Keratinocyte (primary cell): ENCODE data around the gene PARD3. TPM values are rescaled to one million over a fixed set of nuclear protein-coding genes. Genes with fewer than 3 reads are reported as not detected.
"Not testable (repeated sequence)": the region's sequence is repeated elsewhere in the genome, so short reads cannot be mapped to it uniquely, and the experiment has no call there.

Experiments used
- DNase-seq: peaks from one replicate; pipeline ENCODE4 v3.0.0-alpha.2; 2011; ENCODE audit warnings: low read depth, missing footprints, low spot score
- FAIRE-seq: peaks from 2 replicates; lab custom pipeline; 2011; peaks lifted over from hg19 to GRCh38; lab: Jason Lieb, UNC
- H2AFZ ChIP-seq: 2 replicates; pipeline ENCODE4 v1.6.0; 2012; ENCODE audit warnings: low read length, control low read depth, inconsistent platforms; ENCODE audit not compliant: control insufficient read depth
- H3K27ac ChIP-seq: 2 replicates; pipeline ENCODE4 v1.5.1; 2011; ENCODE audit warnings: low read length; ENCODE audit not compliant: control insufficient read depth, insufficient read depth
- H3K27me3 ChIP-seq: 3 replicates; pipeline ENCODE4 v1.6.0; 2011; ENCODE audit warnings: low read length; ENCODE audit not compliant: control insufficient read depth, insufficient read depth; ENCODE audit errors: extremely low read depth
- H3K36me3 ChIP-seq, 2 experiments: 2 replicates in 1 of 2; 3 replicates in 1 of 2; pipeline ENCODE4 v1.5.1; 2011; ENCODE audit warnings: low read length in 2 of 2, mild to moderate bottlenecking in 1 of 2; ENCODE audit not compliant: control insufficient read depth in 2 of 2, insufficient read depth in 2 of 2; ENCODE audit errors: extremely low read depth in 1 of 2
- H3K4me1 ChIP-seq: 3 replicates; pipeline ENCODE4 v1.5.1; 2011; ENCODE audit warnings: low read length; ENCODE audit not compliant: control insufficient read depth, insufficient read depth; ENCODE audit errors: extremely low read depth
- H3K4me2 ChIP-seq: 3 replicates; pipeline ENCODE4 v1.6.0; 2011; ENCODE audit warnings: low read depth, low read length; ENCODE audit not compliant: control insufficient read depth, insufficient read depth; ENCODE audit errors: extremely low read depth
- H3K4me3 ChIP-seq, 3 experiments: fragments of 200-600 bp in 1 of 3; sonication (generic) in 1 of 3; 2 replicates in 2 of 3; 3 replicates in 1 of 3; pipeline ENCODE4 v1.5.1; 2011 to 2016; ENCODE audit warnings: low read length in 3 of 3, mild to moderate bottlenecking in 3 of 3, control low read depth in 2 of 3, inconsistent platforms in 1 of 3, low read depth in 1 of 3, mixed read lengths in 1 of 3, mixed run types in 1 of 3, moderate library complexity in 1 of 3; ENCODE audit not compliant: control insufficient read depth in 2 of 3, insufficient read depth in 2 of 3; ENCODE audit errors: extremely low read depth in 1 of 3
- H3K79me2 ChIP-seq: 2 replicates; pipeline ENCODE4 v1.6.0; 2012; ENCODE audit warnings: low read length; ENCODE audit not compliant: control insufficient read depth, insufficient read depth
- H3K9ac ChIP-seq: 3 replicates; pipeline ENCODE4 v1.6.0; 2011; ENCODE audit warnings: low read length; ENCODE audit not compliant: control insufficient read depth, insufficient read depth; ENCODE audit errors: extremely low read depth
- H3K9me1 ChIP-seq: 3 replicates; pipeline ENCODE4 v1.6.0; 2011; ENCODE audit warnings: low read length; ENCODE audit not compliant: control insufficient read depth, insufficient read depth; ENCODE audit errors: extremely low read depth
- H3K9me3 ChIP-seq: 2 replicates; pipeline ENCODE4 v1.5.1; 2012; ENCODE audit warnings: low read depth, low read length; ENCODE audit not compliant: control insufficient read depth
- H4K20me1 ChIP-seq: 3 replicates; pipeline ENCODE4 v1.6.0; 2011; ENCODE audit warnings: low read length; ENCODE audit not compliant: control insufficient read depth, insufficient read depth; ENCODE audit errors: extremely low read depth
- EZH2 ChIP-seq: IDR thresholded peaks from one replicate; pipeline ENCODE4 v1.6.1; 2012; ENCODE audit warnings: inconsistent platforms, mild to moderate bottlenecking, low read length, moderate library complexity
- dilution Hi-C: fragments of 300-500 bp; cut with MboI; formaldehyde crosslinking; loops from one replicate; pipeline ENCODE4 v1.7.0; 2020; ENCODE audit warnings: low sequenced_read_pairs; ENCODE audit not compliant: extremely low pct_ligation_motif_present
- polyA plus RNA-seq, 5 experiments: library from polyadenylated mRNA; depleted of rRNA in 3 of 5; stranded (reverse) in 3 of 5; stranded (forward) in 1 of 5; unstranded in 1 of 5; fragments of >200 nt; gene quantifications; 1 replicate in 1 of 5; 2 replicates in 3 of 5; 3 replicates in 1 of 5; pipeline versions ENCODE4 v1.2.1 to v1.2.3, GENCODE V29; 2011 to 2012; ENCODE audit warnings: missing spikeins in 2 of 5, low read depth in 1 of 5, low replicate concordance in 1 of 5
- TF ChIP-seq, protein P1 (sequence below), 3 experiments: IDR thresholded peaks in 1 of 3; conservative IDR thresholded peaks in 1 of 3; optimal IDR thresholded peaks in 1 of 3; 2 replicates in 2 of 3; 3 replicates in 1 of 3; pipeline versions ENCODE3 to v1.5.1; 2011; ENCODE audit warnings: low read length in 3 of 3, mild to moderate bottlenecking in 3 of 3, moderate library complexity in 2 of 3, control low read depth in 1 of 3, inconsistent platforms in 1 of 3; ENCODE audit not compliant: insufficient read depth in 2 of 3; ENCODE audit errors: extremely low read depth in 1 of 3

Gene PARD3
- polyA plus RNA-seq, 1 donor (not counting 4 experiments of a cell fraction or from before 2014, with no cell fraction given) = 46.4 TPM

DNA sequence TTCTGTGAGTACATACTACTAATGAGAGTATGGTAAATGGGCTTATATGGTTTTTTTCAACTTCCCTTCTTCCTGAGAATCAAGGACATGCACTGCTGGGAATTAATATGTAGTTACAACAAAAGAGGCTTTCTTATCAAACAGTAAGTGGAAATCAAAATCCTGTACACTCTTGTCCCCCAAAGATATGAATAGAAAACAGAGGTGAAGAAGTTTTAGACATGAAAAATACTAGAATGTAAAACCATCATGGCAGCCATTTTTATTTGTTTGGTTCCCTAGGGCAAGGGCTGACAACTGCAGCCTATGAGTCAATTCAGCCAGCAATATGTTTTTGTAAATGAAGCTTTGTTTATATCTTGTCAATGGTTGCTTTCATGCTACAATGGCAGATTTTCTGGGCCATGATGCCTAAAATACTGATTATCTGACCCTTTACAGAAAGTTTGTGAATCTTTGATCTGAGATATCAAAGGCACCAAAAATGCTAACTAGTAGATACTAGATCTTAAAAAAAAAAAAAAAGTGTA is 422.4 kb downstream of the PARD3 start:
- FAIRE-seq (no peak), DNase-seq (no peak)
- Histone ChIP-seq H3K4me1 (no peaks in the 10 kb centered on the region), H3K9ac (no peak overlapping the region), H2AFZ (no peak overlapping the region), H3K4me3 (no peak overlapping the region), H4K20me1 (no peaks in the 10 kb centered on the region), H3K36me3 (no peaks in the 10 kb centered on the region), H3K9me1 (no peaks in the 10 kb centered on the region), H3K27ac (no peak overlapping the region), H3K9me3 (no peaks in the 10 kb centered on the region), H3K79me2 (no peaks in the 10 kb centered on the region), H3K4me2 (no peak overlapping the region), H3K27me3 (no peaks in the 10 kb centered on the region)
- dilution Hi-C loops = no loop called here
- no peak for TF ChIP-seq EZH2

- H3K9ac ChIP-seq, H3K36me3 ChIP-seq, dilution Hi-C loops, FAIRE-seq, H3K4me1 ChIP-seq, H3K27me3 ChIP-seq, H4K20me1 ChIP-seq, H3K9me1 ChIP-seq, H2AFZ ChIP-seq, H3K79me2 ChIP-seq, H3K4me2 ChIP-seq, H3K9me3 ChIP-seq, H3K4me3 ChIP-seq, H3K27ac ChIP-seq, DNase-seq: not testable (repeated sequence)
These were observed 423.9 kb downstream of the PARD3 start for GRCh38 chr10:34391168-34391567.

- Histone ChIP-seq H3K9ac (no peak overlapping the region), H3K9me3 (no peaks in the 10 kb centered on the region), H3K4me2 (no peak overlapping the region), H3K4me3 (no peak overlapping the region), H3K4me1 (no peaks in the 10 kb centered on the region), H2AFZ (no peak overlapping the region), H3K36me3 (no peaks in the 10 kb centered on the region), H3K79me2 (no peaks in the 10 kb centered on the region), H3K27me3 (no peaks in the 10 kb centered on the region), H4K20me1 (no peaks in the 10 kb centered on the region), H3K27ac (no peak overlapping the region), H3K9me1 (no peaks in the 10 kb centered on the region)
- no peak for TF ChIP-seq EZH2
- TF ChIP-seq, protein P1, sequence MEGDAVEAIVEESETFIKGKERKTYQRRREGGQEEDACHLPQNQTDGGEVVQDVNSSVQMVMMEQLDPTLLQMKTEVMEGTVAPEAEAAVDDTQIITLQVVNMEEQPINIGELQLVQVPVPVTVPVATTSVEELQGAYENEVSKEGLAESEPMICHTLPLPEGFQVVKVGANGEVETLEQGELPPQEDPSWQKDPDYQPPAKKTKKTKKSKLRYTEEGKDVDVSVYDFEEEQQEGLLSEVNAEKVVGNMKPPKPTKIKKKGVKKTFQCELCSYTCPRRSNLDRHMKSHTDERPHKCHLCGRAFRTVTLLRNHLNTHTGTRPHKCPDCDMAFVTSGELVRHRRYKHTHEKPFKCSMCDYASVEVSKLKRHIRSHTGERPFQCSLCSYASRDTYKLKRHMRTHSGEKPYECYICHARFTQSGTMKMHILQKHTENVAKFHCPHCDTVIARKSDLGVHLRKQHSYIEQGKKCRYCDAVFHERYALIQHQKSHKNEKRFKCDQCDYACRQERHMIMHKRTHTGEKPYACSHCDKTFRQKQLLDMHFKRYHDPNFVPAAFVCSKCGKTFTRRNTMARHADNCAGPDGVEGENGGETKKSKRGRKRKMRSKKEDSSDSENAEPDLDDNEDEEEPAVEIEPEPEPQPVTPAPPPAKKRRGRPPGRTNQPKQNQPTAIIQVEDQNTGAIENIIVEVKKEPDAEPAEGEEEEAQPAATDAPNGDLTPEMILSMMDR (optimal IDR thresholded peaks at IDR 0.05 in 1 of 3, IDR thresholded peaks at IDR 0.05 in 1 of 3, conservative IDR thresholded peaks at IDR 0.05 in 1 of 3; ENCODE audit: extremely low read depth in 1 of 3, insufficient read depth in 2 of 3, low read length in 3 of 3) = no peak
- FAIRE-seq = no peak
- no peak for DNase-seq
- dilution Hi-C loops = no loop called here
These were observed 425.3 kb downstream of the PARD3 start for GRCh38 chr10:34389801-34390200.
